GM12878 (cell line): ENCODE results near the gene ARFIP1. TPM values are rescaled to one million over a fixed set of nuclear protein-coding genes. Genes with fewer than 3 reads are reported as not detected.

Source experiments
- ATAC-seq: fragments of 200-7000 bp; cut with Tn5 transposase; 3 replicates; pipeline ENCODE4 v1.9.1; 2020; ENCODE audit warnings: mild to moderate bottlenecking, moderate library complexity
- BruUV-seq: library from RNA; stranded (reverse); fragments of 400-500 nt; replicated peaks from 2 replicates; lab custom pipeline; 2021; lab: Mats Ljungman, UMichigan
- CTCF ChIA-PET: fragments of 300-600 bp; sonication (Branson Sonifier 250); formaldehyde crosslinking; extraction: SDS; loops from one replicate; lab custom pipeline; 2021; ENCODE audit warnings: inconsistent platforms; lab: Yijun Ruan, JAX
- POLR2A ChIA-PET: fragments of 350-600 bp; formaldehyde crosslinking; extraction: SDS; loops from one replicate; lab custom pipeline; 2021; ENCODE audit warnings: inconsistent platforms; lab: Charles Lee
- RAD21 ChIA-PET: fragments of 300-600 bp; sonication (Branson Sonifier 250); formaldehyde crosslinking; loops from one replicate; lab custom pipeline; 2023; ENCODE audit warnings: antibody characterized with exemption; ENCODE audit not compliant: unreplicated experiment; lab: Charles Lee
- SMC1A ChIA-PET: fragments of 300-600 bp; sonication (Branson Sonifier 250); formaldehyde crosslinking; loops from one replicate; lab custom pipeline; 2023; ENCODE audit not compliant: unreplicated experiment, uncharacterized antibody; lab: Charles Lee
- DNase-seq: peaks from one replicate; pipeline ENCODE4 v3.0.0-alpha.2; 2011; ENCODE audit warnings: low read depth, low spot score
- FAIRE-seq: peaks from 3 replicates; lab custom pipeline; 2011; peaks lifted over from hg19 to GRCh38; lab: Jason Lieb, UNC
- H2AFZ ChIP-seq: 2 replicates; pipeline ENCODE4 v1.6.0; 2011; ENCODE audit warnings: low read depth, low read length, control low read depth; ENCODE audit not compliant: control insufficient read depth
- H3K27ac ChIP-seq: 2 replicates; pipeline ENCODE4 v1.5.1; 2011; ENCODE audit warnings: control low read depth; ENCODE audit not compliant: control insufficient read depth, insufficient read depth
- H3K27me3 ChIP-seq, 2 experiments: replicated peaks in 1 of 2; 2 replicates each; pipeline versions ENCODE4 v1.6.0 to v1.6.1; 2011; ENCODE audit warnings: low read length in 1 of 2; ENCODE audit not compliant: control insufficient read depth in 2 of 2, insufficient read depth in 2 of 2
- H3K36me3 ChIP-seq, 2 experiments: 2 replicates each; pipeline ENCODE4 v1.5.1; 2011; ENCODE audit warnings: low read length in 1 of 2; ENCODE audit not compliant: control insufficient read depth in 2 of 2, insufficient read depth in 2 of 2
- H3K4me1 ChIP-seq: 2 replicates; pipeline ENCODE4 v1.6.1; 2011; ENCODE audit warnings: mild to moderate bottlenecking, low read length, moderate library complexity, mixed read lengths; ENCODE audit not compliant: control insufficient read depth, insufficient read depth
- H3K4me2 ChIP-seq: 2 replicates; pipeline ENCODE4 v1.6.0; 2011; ENCODE audit warnings: control low read depth; ENCODE audit not compliant: control insufficient read depth, insufficient read depth
- H3K4me3 ChIP-seq: fragments of 200-600 bp; sonication (generic); 2 replicates; pipeline ENCODE4 v1.5.1; 2016
- H3K79me2 ChIP-seq: 2 replicates; pipeline ENCODE4 v1.6.0; 2011; ENCODE audit warnings: low read length; ENCODE audit not compliant: control insufficient read depth, insufficient read depth
- H3K9ac ChIP-seq: 2 replicates; pipeline ENCODE4 v1.8.0; 2011; ENCODE audit warnings: low read length, control low read depth, mixed read lengths; ENCODE audit not compliant: control insufficient read depth, insufficient read depth
- H3K9me3 ChIP-seq: replicated peaks from 3 replicates; pipeline ENCODE4 v1.5.1; 2011; ENCODE audit warnings: mild to moderate bottlenecking, low read length; ENCODE audit not compliant: control insufficient read depth, insufficient read depth
- H4K20me1 ChIP-seq: 2 replicates; pipeline ENCODE4 v1.6.0; 2011; ENCODE audit not compliant: control insufficient read depth, insufficient read depth
- ATF3 ChIP-seq: IDR thresholded peaks from 2 replicates; pipeline ENCODE4 v1.6.1; 2011; ENCODE audit warnings: low read depth, mild to moderate bottlenecking, low read length, moderate library complexity, borderline replicate concordance; ENCODE audit errors: extremely low read depth
- BACH1 ChIP-seq: fragments of 450-650 bp; IDR thresholded peaks from 2 replicates; pipeline ENCODE4 v1.6.1; 2017; ENCODE audit warnings: mild to moderate bottlenecking, borderline replicate concordance
- BMI1 ChIP-seq: fragments of 450-650 bp; IDR thresholded peaks from 2 replicates; pipeline ENCODE4 v1.6.1; 2016; ENCODE audit warnings: mild to moderate bottlenecking, moderate library complexity, borderline replicate concordance
- BRCA1 ChIP-seq: IDR thresholded peaks from 2 replicates; pipeline ENCODE4 v1.6.1; 2011; ENCODE audit warnings: low read depth, low read length, improper control_type of control experiment
- CHD2 ChIP-seq: IDR thresholded peaks from 2 replicates; pipeline ENCODE4 v1.6.1; 2011; ENCODE audit warnings: low read depth, low read length, improper control_type of control experiment, borderline replicate concordance
- IKZF1 ChIP-seq: fragments of 450-650 bp; conservative IDR thresholded peaks from 2 replicates; pipeline ENCODE4 v1.6.1; 2017; ENCODE audit warnings: antibody characterized with exemption, mild to moderate bottlenecking
- MEF2A ChIP-seq: IDR thresholded peaks from 2 replicates; pipeline ENCODE4 v1.6.1; 2011; ENCODE audit warnings: low read depth, mild to moderate bottlenecking, low read length, moderate library complexity; ENCODE audit not compliant: insufficient read depth
- PAX8 ChIP-seq: fragments of 450-650 bp; IDR thresholded peaks from 2 replicates; pipeline ENCODE4 v1.6.1; 2017; ENCODE audit warnings: mild to moderate bottlenecking, moderate library complexity
- SMAD1 ChIP-seq: fragments of 450-650 bp; IDR thresholded peaks from 2 replicates; pipeline ENCODE4 v1.6.1; 2018; ENCODE audit warnings: mild to moderate bottlenecking, low read depth; ENCODE audit not compliant: partially characterized antibody
- WGBS: methylation state at CpG from one replicate; pipeline ENCODE4 v1.1.6; 2016; ENCODE audit warnings: low lambda C conversion rate; ENCODE audit not compliant: insufficient replicate concordance, insufficient coverage; ENCODE audit errors: missing lambda C conversion rate; 5-methylcytosine and 5-hydroxymethylcytosine counted together
- in situ Hi-C: fragments of 300-500 bp; cut with MboI; formaldehyde crosslinking; loops from 9 replicates; pipeline ENCODE4 v1.14.3; 2018; ENCODE audit warnings: mixed read lengths
- intact Hi-C: fragments of 100-400 bp; cut with micrococcal nuclease; formaldehyde crosslinking; loops from one replicate; pipeline ENCODE4 v1.14.2; 2022; ENCODE audit not compliant: unreplicated experiment
- polyA plus RNA-seq, 11 experiments: library from polyadenylated mRNA; depleted of rRNA in 4 of 11; unstranded in 6 of 11; stranded (reverse) in 5 of 11; fragments of >200 nt; fragmentation: Nextera tagmentation in 4 of 11; fragmentation: Illumina TruSeq in 1 of 11; extraction: Ambion mirVana in 4 of 11; extraction: Trizol in 1 of 11; gene quantifications; 1 replicate in 1 of 11; 2 replicates in 10 of 11; pipeline versions ENCODE4 v1.2.1 to v1.2.3, GENCODE V29; 2011 to 2016; ENCODE audit warnings: inconsistent platforms in 2 of 11, missing spikeins in 2 of 11, low read depth in 1 of 11
- total RNA-seq, 4 experiments: library from RNA; depleted of rRNA in 3 of 4; stranded (reverse); fragments of >200 nt in 3 of 4; fragmentation: Illumina TruSeq in 1 of 4; extraction: Trizol in 1 of 4; gene quantifications; 2 replicates each; pipeline versions ENCODE4 v1.2.1 to v1.2.3, GENCODE V29; 2013 to 2021

The ARFIP1 gene
- total and polyA plus RNA-seq, 10 of the 15 experiments (the other 5 are each of a cell fraction or from before 2014, with no cell fraction given): 9.5 to 21.7 (median 15.4) TPM

- TF ChIP-seq ATF3: no peak
These were observed 100.5 kb downstream of the ARFIP1 start (continued) for GRCh38 chr4:152880263-152880662.

- TF ChIP-seq SMAD1 (no peak), BACH1 (no peak), BMI1 (no peak), BRCA1 (no peak), IKZF1 (no peak), PAX8 (no peak), CHD2 (no peak), MEF2A (no peak)
- no TSS peak for BruUV-seq
- DNase-seq (no peak), FAIRE-seq (no peak), ATAC-seq (no peak)
- in situ Hi-C loops (no loop called here), intact Hi-C loops (no loop called here)
- 97% methylated on average over 1 of the region's 1 CpG for WGBS
- Histone ChIP-seq H3K9me3 (no peaks in the 10 kb centered on the region; the same call in 1 of the 3 replicates), H3K27me3 (no peaks in the 10 kb centered on the region), H3K79me2 (no peaks in the 10 kb centered on the region), H3K36me3 (no peaks in the 10 kb centered on the region; a peak in 3 of 4 replicates), H2AFZ (no peak overlapping the region), H3K9ac (no peak overlapping the region), H3K4me3 (no peak overlapping the region), H4K20me1 (no peaks in the 10 kb centered on the region), H3K27ac (no peak overlapping the region), H3K4me2 (no peak overlapping the region), H3K4me1 (no peaks in the 10 kb centered on the region)
- ChIA-PET CTCF (interaction anchor here (1.6 kb wide), 1 partner anchor 9 kb away, joined by 6 read pairs; no protein-coding TSS in a partner anchor), RAD21 (no interaction called here), POLR2A (interaction anchor here (0.6 to 0.7 kb wide), 2 partner anchors 21 to 87 kb away, joined by 4 read pairs; no protein-coding TSS in a partner anchor), SMC1A (interaction anchor here (1.1 to 1.9 kb wide), 4 partner anchors 11 to 35 kb away, joined by 3 to 6 read pairs (median 4); no protein-coding TSS in a partner anchor)
These were observed 102.2 kb downstream of the ARFIP1 start for GRCh38 chr4:152881974-152882373.
